KOPT-K1 (cell line): ENCODE data around the gene PRKACG.
"Not testable (repeated sequence)": the region's sequence is repeated elsewhere in the genome, so short reads cannot be mapped to it uniquely, and the experiment has no call there.

Experiments used
- H3K27ac ChIP-seq: fragments of 200-600 bp; sonication (generic); 2 replicates; pipeline ENCODE4 v1.5.1; 2016; ENCODE audit warnings: antibody characterized with exemption, mild to moderate bottlenecking, low read depth, low read length; ENCODE audit not compliant: poor library complexity, severe bottlenecking
- H3K36me3 ChIP-seq: fragments of 200-600 bp; sonication (generic); 2 replicates; pipeline ENCODE4 v1.5.1; 2017; ENCODE audit warnings: antibody characterized with exemption, mild to moderate bottlenecking, low read length, moderate library complexity; ENCODE audit not compliant: insufficient read depth
- H3K9me3 ChIP-seq: fragments of 200-600 bp; sonication (generic); 2 replicates; pipeline ENCODE4 v1.5.1; 2017; ENCODE audit warnings: antibody characterized with exemption, low read length, mild to moderate bottlenecking; ENCODE audit not compliant: insufficient read depth, poor library complexity, severe bottlenecking

PRKACG gene

DNA sequence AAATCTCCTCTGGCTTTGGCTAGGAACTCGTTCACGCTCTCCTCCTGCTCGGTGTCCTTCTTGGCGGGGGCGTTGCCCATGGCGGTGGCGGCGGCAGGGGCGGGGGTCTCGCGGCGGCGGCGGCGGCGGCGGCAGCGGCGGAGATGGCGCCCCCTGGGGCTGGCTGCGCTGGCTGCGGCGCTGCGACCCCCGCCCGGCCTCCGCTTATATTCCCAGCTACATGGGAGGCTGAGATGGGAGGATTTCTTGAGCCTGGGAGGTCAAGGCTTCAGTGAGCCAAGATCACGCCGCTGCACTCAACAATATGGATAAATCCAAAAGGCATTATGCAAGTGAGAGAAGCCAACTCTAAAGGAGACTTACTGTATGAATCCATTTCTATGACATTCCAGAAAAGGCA is at the start of gene PRKACG:
Gene PRKACG (minus strand): TSS at position 101 of the 400 bp plus-strand sequence. CDS start 21 bp downstream, at position 80.
- H3K9me3 ChIP-seq, result no peaks in the 10 kb centered on the region
- no peak within 1 kb of the TSS for H3K27ac ChIP-seq
- H3K36me3 ChIP-seq, result no peaks in the 10 kb centered on the region

DNA sequence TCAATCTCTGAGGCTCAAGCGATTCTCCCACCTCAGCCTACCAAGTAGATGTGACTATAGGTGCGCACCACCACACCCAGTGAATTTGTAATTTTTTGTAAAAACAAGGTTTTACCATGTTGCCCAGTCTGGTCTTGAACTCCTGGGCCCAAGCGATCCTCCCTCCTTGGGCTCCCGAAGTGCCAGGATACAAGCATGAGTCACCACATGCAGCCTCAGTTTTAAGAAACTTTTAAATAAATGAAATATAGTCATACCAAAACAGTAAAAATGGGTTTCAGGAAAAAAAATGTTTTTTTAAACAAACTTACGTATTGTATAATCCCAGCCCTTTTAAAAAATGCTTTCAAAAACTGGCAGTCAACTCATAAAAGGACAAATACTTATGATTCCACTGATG is 48.3 kb upstream of the PRKACG start:
- Histone ChIP-seq H3K9me3 (no peaks in the 10 kb centered on the region), H3K36me3 (no peaks in the 10 kb centered on the region), H3K27ac (no peak overlapping the region)

DNA sequence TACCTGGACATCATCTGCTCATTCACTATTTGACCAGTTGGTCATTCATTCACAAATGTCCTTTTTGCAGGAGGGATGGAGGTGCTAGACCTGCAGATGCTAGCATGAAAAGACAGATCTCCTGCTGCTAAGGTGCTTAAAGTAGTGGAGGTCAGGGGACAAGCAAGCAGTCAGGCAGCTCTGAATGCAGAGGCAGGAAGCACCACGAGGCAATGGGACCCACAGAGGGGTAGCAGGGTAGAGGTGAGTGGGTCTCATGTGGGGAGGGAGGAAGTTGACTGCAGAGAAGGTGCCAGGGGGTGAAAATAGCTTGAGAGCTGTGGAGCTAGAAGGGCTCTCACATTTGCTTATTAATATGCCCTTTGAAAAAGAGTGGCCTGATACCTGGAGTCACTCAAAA is 46.9 kb upstream of the PRKACG start:
- Histone ChIP-seq H3K36me3 (no peaks in the 10 kb centered on the region), H3K9me3 (no peaks in the 10 kb centered on the region), H3K27ac (no peak overlapping the region)

DNA sequence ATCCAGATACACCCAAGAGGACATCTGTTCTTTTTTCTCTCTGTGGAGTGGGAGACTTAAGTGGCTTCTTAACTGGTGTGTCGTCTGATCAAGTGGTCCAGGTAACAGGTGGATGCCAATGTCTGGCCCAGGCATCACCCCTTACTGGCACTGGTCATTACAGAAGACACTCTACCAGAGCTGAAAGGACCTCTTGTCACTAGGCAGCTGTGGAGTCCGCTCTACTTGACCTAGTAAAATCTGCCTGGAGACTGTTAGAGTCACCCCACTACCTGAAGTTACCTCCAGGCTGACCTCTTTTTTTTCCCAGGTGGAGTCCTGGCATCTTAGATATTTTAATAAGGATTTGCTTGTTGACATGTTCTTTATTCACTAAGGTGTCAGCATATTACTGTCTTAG is 44.2 kb upstream of the PRKACG start:
- H3K9me3 ChIP-seq, result no peaks in the 10 kb centered on the region
- peaks cover 4% of the 10 kb centered on the region; the same call in 1 of the 2 replicates for H3K36me3 ChIP-seq

DNA sequence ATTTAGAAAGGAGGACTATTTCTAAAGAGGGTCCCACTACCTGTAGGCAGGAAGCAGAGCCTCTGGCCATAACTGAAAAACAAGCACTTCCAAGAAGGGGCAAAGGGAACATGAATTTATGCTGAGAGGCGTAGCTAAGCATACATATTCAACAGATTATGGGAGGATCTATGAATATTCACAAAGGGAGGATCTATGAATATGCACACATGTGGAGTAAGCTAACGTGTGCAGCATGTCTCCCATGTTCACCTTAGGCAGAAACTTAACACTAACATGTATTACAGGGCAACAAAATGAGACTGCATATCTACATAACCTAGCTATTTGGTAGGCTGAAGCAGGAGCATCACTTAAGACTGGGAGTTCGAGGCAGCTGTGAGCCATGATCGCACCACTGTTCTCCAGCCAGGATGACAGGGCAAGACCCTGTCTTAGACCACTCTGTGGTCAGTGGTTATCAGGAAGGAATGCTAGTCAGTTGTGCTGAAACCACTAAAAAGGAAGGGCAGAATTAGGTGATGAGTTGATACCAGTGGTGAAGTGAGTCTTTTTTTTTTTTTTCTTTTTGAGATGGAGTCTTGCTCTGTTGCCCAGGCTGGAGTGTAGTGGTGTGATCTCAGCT is 42.4 kb upstream of the PRKACG start:
- Histone ChIP-seq H3K27ac (no peak overlapping the region), H3K9me3 (no peaks in the 10 kb centered on the region), H3K36me3 (peaks cover 4% of the 10 kb centered on the region; the same call in 1 of the 2 replicates)

More for the DNA sequence above, 44.2 kb upstream of the PRKACG start:
- no peak overlapping the region for H3K27ac ChIP-seq

DNA sequence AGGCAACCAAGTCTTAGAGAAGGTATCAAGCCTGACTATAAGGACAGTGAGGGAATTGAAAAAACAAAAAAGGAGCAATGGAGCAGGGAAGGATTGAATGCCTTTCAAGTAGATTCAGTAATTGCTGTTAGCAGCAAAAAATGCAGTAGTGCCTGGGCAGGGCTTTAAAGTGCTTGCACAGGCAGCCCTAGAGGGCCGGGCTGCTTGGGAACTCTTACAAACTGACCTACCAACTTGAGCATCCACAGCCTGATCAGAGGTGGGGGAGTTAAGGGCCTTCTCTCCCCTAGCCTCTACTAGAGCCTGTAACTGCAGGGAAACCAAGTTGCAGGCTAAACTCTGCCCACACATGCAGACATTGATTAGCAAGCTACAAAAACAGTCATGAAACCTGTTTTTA is 41.1 kb upstream of the PRKACG start:
- Histone ChIP-seq H3K36me3 (peaks cover 4% of the 10 kb centered on the region; the same call in 1 of the 2 replicates), H3K9me3 (no peaks in the 10 kb centered on the region)

DNA sequence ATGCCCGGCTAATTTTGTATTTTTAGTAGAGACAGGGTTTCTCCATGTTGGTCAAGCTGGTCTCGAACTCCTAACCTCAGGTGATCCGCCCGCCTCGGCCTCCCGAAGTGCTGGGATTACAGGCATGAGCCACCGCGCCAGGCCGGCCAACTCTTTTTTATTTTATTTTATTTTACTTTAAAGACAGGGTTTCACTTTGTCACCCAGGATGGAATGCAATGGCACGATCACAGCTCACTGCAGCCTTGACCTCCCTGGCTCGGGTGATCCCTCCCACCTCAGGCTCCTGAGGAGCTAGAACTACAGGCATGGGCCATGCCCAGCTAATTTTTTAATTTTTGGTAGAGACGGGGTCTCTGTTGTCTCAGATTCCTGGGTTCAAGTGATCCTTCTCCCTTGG is 37.0 kb upstream of the PRKACG start:
- not testable (repeated sequence) for H3K27ac ChIP-seq, H3K36me3 ChIP-seq, H3K9me3 ChIP-seq

More for the DNA sequence above, 41.1 kb upstream of the PRKACG start:
- no peak overlapping the region for H3K27ac ChIP-seq

DNA sequence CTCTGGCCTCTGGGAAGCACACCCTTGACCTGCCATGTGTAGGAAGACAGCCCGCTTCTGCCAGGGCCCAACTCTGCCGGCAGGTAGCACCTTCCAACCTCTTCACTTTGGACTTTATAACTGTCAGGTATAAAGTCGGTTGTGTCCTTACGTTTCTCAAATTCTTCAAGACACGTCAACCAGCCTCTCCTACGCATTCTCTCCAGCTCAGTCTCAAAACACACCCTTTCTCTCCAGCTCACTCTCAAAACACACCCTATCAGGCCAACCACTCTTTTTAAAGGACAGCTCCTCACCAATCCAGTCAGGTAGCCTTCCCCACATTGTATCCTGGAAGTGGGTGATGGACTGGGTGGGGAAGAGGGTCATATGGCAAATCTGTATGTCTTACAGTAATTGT is 35.2 kb upstream of the PRKACG start:
- no peaks in the 10 kb centered on the region for H3K9me3 ChIP-seq
- no peak overlapping the region for H3K27ac ChIP-seq
- H3K36me3 ChIP-seq, result no peaks in the 10 kb centered on the region

DNA sequence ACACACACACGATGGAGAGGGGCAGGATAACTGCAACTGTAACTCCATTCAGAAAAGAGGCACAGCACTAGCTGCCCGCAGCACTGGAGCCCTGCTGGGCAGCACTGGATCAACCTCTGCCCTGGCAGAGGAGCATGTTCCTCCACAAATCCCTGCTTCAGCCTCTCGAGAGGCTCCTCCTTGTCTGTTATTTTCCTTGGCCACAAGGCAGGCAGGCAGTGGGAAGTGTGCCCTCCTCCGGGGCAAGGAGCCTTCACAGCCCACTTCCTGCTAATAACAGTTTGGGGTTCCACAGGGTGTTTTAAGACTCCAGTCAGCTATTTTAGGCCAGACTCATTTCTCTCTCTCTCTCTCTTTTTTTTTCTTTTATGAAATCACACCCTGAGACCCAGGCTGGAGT is 33.5 kb upstream of the PRKACG start:
- H3K27ac ChIP-seq, result no peak overlapping the region
- no peaks in the 10 kb centered on the region for H3K36me3 ChIP-seq
- H3K9me3 ChIP-seq, result no peaks in the 10 kb centered on the region

DNA sequence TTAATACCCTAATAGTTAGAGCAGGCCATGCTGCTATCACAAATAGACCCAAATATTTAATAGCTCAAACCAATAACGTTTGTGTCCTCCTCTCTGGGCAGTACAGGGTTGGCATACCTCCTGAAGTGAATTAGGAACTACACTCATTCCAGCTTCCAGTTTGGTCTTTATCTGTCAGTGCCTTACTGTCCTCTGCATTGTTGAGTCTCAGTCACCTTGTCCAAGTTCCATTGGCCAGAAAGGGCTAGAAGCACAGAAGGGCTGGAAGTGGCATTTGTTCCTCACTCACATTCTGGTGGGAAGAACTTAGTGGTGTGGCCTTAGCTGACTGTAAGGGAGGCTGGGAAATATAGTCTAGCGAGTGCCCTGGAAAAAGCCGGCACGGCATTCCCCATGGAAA is 32.8 kb upstream of the PRKACG start:
- H3K9me3 ChIP-seq, result no peaks in the 10 kb centered on the region
- H3K36me3 ChIP-seq, result no peaks in the 10 kb centered on the region
- no peak overlapping the region for H3K27ac ChIP-seq

DNA sequence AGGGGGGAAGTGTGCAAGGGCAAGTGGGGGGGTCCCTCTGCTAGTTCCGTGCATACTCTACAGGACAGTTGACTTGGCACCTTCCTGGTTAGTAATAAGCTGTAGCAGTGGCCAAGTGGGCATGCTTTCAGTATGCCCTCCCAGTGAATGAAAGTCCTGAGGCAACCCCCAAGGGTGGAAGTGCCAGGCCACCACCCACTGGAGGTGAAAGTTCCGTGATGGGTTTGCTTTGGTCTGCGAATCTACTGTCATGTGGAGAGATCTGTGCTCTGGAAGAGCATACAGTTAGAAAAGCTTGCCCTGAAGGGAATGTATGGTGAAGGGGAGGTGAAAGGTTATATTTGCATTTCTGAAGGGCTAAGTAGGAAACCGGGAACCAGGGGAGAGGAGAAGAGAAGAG is 31.9 kb upstream of the PRKACG start:
- H3K36me3 ChIP-seq, result no peaks in the 10 kb centered on the region
- no peaks in the 10 kb centered on the region for H3K9me3 ChIP-seq
- H3K27ac ChIP-seq, result no peak overlapping the region

DNA sequence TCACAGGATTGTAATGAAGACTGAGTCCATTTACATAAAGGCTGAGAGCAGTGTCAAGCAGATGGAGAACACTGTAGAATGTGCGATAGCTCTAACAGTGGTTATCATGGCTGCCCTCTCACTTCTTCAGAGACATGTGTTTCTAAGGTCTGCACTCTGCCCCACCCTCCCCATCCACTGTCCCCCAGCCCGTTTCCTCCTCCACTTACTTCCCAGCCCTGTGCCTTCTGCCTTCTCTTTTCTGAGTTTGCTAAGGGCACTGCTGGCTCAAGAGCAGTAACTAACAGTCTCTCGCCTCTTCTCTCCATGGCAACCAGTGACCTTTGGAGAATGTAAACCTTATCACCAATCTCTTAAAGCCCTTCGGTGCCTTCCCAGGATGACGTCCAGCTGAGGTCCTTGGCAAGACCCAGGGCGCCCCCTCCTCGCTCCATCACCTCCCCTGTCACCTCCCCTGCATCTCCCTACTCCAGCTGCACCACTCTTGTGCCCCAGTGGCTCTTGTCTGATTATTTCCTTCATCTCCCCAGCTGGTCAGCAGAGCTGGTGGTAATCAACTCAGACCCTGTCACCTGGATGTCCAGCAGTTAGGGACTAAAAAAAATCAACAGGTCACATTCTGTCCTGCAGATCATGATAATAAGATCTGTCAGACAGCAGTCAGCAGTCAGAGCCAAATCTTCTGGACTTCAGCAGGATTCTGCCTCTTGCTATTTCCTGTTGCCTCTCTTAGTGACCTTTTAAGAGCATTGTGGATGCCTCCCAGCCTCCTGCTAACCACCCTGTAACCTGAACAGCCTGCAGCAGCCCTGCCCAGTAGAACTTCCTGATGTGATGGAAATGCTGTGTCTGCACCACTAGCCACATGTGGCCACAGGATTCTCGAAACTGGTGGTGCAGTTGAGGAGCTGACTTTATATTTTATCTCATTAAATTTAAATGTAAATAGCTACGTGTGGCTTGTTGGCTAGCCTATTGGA is 30.6 kb upstream of the PRKACG start:
- no peak overlapping the region for H3K27ac ChIP-seq
- no peaks in the 10 kb centered on the region for H3K36me3 ChIP-seq
- no peaks in the 10 kb centered on the region for H3K9me3 ChIP-seq

DNA sequence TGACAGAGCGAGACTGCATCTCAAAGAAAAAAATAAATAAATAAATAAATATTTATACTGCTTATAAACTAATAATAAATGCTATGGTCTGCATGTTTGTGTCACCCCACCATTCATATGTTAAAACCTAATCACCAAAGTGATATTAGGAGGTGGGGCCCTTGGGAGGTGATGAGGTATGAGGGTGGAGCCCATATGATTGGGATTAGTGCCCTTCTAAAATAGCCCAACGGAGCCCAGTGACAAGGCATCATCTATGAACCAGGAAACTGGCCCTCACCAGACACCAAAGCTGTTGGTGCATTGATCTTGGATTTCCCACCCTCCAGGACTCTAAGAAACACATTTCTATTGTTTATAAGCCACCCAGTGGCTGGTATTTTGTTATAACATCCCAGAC is 26.7 kb upstream of the PRKACG start:
- no peaks in the 10 kb centered on the region for H3K9me3 ChIP-seq
- H3K36me3 ChIP-seq, result no peaks in the 10 kb centered on the region
- H3K27ac ChIP-seq, result no peak overlapping the region

DNA sequence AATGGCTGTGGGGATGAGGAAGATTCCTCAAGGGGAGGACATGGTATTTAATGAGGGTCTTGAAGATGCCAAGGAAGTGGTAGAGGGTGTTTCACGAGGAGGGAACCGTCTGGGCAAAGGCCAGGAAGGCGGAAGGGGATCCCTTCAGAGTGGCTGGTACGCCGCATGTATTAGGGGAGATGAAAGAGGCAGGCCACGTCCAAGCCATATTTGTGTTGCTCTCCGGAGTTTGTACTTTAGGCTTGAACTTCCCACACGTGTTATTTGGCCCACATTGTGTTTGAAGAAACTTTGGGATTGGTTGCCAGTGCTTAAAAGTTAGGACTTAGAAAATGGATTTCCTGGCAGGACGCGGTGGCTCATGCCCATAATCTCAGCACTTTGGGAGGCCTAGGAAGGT is 22.9 kb upstream of the PRKACG start:
- Histone ChIP-seq H3K27ac (no peak overlapping the region), H3K36me3 (no peaks in the 10 kb centered on the region), H3K9me3 (no peaks in the 10 kb centered on the region)

DNA sequence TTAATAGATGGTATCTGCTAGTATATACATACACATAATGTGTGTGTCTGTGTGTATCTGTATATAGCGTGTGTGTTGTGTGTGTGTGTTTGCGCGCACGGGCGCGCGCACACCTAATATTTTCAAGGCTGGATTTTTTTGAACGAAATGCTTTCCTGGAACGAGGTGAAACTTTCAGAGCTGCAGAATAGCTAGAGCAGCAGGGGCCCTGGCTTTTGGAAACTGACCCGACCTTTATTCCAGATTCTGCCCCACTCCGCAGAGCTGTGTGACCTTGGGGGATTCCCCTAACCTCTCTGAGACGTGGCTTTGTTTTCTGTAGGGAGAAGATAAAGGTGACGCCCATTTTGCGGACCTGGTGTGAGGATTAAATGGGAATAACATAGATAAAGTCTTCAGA is 22.4 kb upstream of the PRKACG start:
- H3K36me3 ChIP-seq, result no peaks in the 10 kb centered on the region
- peak overlapping the region; percentile 43 for H3K27ac ChIP-seq
- H3K9me3 ChIP-seq, result no peaks in the 10 kb centered on the region
